HG02798 (cell line): ENCODE results near the gene C7.

Experiments
- ATAC-seq: cut with Tn5 transposase; IDR thresholded peaks from one replicate; pipeline ENCODE4 v1.9.1; 2021; ENCODE audit warnings: mild to moderate bottlenecking; ENCODE audit not compliant: unreplicated experiment, poor library complexity

Gene C7

GRCh38 chr5:40915341-40915926, 6.1 kb downstream of the C7 start:
- no peak for ATAC-seq

- ATAC-seq: no peak
Measured at GRCh38 chr5:40916226-40916625, 6.9 kb downstream of the C7 start.

- ATAC-seq: no peak
Measured at GRCh38 chr5:40928886-40929448, 19.7 kb downstream of the C7 start.

- ATAC-seq: no peak
Measured at GRCh38 chr5:40932766-40933165, 23.5 kb downstream of the C7 start.

- ATAC-seq: no peak
Measured at GRCh38 chr5:40937075-40937474, 27.8 kb downstream of the C7 start.

- ATAC-seq: no peak
Measured at GRCh38 chr5:40939753-40940152, 30.5 kb downstream of the C7 start.

- no peak for ATAC-seq
Measured at GRCh38 chr5:40945111-40945510, 35.8 kb downstream of the C7 start.

- ATAC-seq: no peak
Measured at GRCh38 chr5:40955313-40955712, 46.0 kb downstream of the C7 start.

- ATAC-seq: no peak
Measured at GRCh38 chr5:40957048-40957447, 47.8 kb downstream of the C7 start.

- no peak for ATAC-seq
Measured at GRCh38 chr5:40958811-40959210, 49.5 kb downstream of the C7 start.

GRCh38 chr5:40960037-40960436, 50.7 kb downstream of the C7 start:
- no peak for ATAC-seq

- ATAC-seq: no peak
Measured at GRCh38 chr5:40962207-40962955, 53.1 kb downstream of the C7 start.

- no peak for ATAC-seq
Measured at GRCh38 chr5:40972434-40972833, 63.1 kb downstream of the C7 start.

- no peak for ATAC-seq
Measured at GRCh38 chr5:40973364-40974004, 64.2 kb downstream of the C7 start.

- ATAC-seq: no peak
Measured at GRCh38 chr5:40976041-40976440, 66.7 kb downstream of the C7 start.

GRCh38 chr5:40976836-40977235, 67.5 kb downstream of the C7 start:
- no peak for ATAC-seq

- no peak for ATAC-seq
Measured at GRCh38 chr5:40981420-40981819, 72.1 kb downstream of the C7 start.

GRCh38 chr5:40983781-40984180, 74.5 kb downstream of the C7 start:
- ATAC-seq: no peak

GRCh38 chr5:40984884-40985283, 75.6 kb downstream of the C7 start:
- no peak for ATAC-seq

- no peak for ATAC-seq
Measured at GRCh38 chr5:40985501-40985900, 76.2 kb downstream of the C7 start.

GRCh38 chr5:40986666-40987065, 77.4 kb downstream of the C7 start:
- no peak for ATAC-seq
